Sigmoid colon (tissue), 4 donors: ENCODE measurements around the gene CCT3.

Experiments used
- CTCF ChIP-seq, 4 experiments: fragments of 450-650 bp in 3 of 4; fragments of 200-600 bp in 1 of 4; IDR thresholded peaks; one replicate each; pipeline ENCODE4 v1.5.1; 2016 to 2019; ENCODE audit warnings: antibody characterized with exemption in 4 of 4, mild to moderate bottlenecking in 3 of 4, moderate library complexity in 2 of 4
- EP300 ChIP-seq, 4 donors: sonication (generic); formaldehyde crosslinking; IDR thresholded peaks; one replicate each; pipeline ENCODE4 v1.6.1; 2017; ENCODE audit warnings: antibody characterized with exemption in 4 of 4
- POLR2A ChIP-seq, 2 donors: fragments of 450-650 bp; IDR thresholded peaks; one replicate each; pipeline ENCODE4 v1.6.1; 2016; ENCODE audit warnings: antibody characterized with exemption in 2 of 2, mild to moderate bottlenecking in 2 of 2, moderate library complexity in 2 of 2
- POLR2AphosphoS5 ChIP-seq, 4 donors: sonication (generic); formaldehyde crosslinking; IDR thresholded peaks; one replicate each; pipeline ENCODE4 v1.6.1; 2017; ENCODE audit warnings: antibody characterized with exemption in 4 of 4

DNA sequence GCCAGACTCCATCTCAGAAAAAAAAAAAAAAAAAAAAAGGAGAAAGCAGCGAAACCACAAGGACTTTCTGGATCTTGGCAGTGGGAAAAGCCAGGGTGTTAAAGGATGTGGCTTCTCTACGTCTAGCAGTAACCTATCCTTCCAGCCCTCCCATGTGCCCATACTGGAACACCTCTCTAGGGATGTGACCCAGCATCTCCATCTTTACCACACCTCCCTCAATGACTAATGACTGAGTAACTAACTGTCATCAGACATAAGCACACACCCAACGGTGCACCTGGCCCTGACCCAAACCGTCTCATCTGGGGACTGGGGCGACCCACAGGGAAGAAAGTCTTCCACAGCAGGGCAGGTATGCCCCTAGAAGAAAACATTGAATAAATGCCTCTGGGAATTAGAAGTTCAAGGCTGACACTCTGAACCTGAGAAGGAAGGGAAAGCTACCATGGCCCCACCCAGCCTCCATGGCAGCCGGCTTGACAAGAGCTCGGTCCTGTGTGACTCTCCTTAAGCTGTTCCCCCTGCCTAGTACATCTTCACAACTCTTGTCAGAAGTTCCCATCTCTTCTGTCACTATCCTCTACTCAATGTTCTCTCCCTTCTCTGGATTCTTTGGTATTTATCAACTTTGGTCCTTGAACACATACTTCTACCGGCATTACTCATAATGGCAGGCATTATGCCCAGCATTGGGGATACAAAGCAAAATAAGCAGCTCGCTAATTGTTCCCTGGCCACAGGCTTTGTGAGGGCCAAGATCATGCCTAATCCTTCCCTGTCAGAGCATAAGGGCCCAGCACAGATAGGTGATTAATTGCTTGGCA is 75.4 kb downstream of the CCT3 start:
- TF ChIP-seq EP300 (IDR thresholded peaks at IDR 0.05) (no peak), POLR2A (IDR thresholded peaks at IDR 0.05) (no peak), CTCF (IDR thresholded peaks at IDR 0.05) (no peak), POLR2AphosphoS5 (IDR thresholded peaks at IDR 0.05) (no peak)
